Fibroblast of pulmonary artery (primary cell): ENCODE measurements around the gene RALA.

Source experiments
- DNase-seq: peaks from one replicate; pipeline ENCODE4 v3.0.0-alpha.2; 2010; ENCODE audit warnings: low read depth
- H3K4me3 ChIP-seq: replicated peaks from 2 replicates; pipeline ENCODE4 v1.5.1; 2011; ENCODE audit warnings: low read depth, mild to moderate bottlenecking, control low read depth, low read length, moderate library complexity
- CTCF ChIP-seq: IDR thresholded peaks from 2 replicates; pipeline ENCODE4 v1.5.1; 2011; ENCODE audit warnings: mild to moderate bottlenecking, control low read depth, low read length, inconsistent platforms; ENCODE audit errors: missing control alignments

Gene RALA

GRCh38 chr7:39620486-39620885 lies 2.9 kb upstream of the RALA start:
- no peak for TF ChIP-seq CTCF
- H3K4me3 ChIP-seq, result no peak overlapping the region
- no peak for DNase-seq

DNA sequence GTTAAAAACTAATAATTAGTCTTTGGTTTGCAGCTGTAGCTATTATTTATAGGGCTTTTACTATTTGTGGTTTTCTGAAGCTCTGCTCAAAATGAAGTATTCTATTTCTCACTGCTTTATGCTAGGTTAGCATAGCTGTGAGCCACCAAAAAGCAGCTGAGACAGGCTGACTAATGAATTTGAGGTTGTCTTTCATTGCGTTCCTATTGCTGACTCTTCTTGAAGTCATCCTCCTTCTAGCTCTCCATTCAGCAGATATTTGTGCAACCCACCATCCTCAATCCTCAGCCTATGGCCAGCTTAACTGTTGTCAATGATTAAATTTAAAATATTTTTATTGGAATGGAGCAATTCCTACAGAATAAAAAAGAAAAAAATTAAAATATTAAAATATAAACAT lies 2.1 kb upstream of the RALA start:
- no peak for TF ChIP-seq CTCF
- peak; percentile 68 for DNase-seq
- no peak overlapping the region for H3K4me3 ChIP-seq

DNA sequence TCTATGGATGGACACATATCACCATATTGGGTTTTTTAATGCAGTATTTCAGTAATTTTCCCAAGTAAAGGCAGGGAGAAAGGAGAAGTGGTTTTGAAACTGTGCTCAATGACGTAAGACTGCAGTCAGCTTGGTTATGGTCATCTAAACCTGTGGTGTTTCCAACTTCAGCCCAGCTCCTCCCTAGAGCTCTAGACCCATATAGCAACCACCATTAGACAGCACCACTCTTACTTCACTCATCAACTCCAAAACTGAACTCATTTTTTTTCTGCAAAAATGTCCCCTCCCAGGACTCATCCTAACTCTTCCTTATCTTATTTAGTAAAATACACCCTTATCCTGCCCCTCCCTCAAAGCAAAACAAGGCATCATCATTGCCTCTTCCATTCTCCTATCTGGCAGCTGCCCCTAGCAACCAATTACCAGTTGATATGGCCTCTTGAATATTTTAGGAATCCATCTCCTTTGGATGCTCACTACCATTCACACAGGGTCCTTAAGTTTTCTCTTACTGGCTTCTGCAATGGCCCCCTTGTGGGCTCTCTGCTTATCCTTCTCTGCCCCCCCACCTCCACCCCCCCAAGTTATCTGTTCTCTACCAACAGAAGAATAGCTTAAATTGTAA lies 1.5 kb upstream of the RALA start:
- no peak for TF ChIP-seq CTCF
- no peak for DNase-seq
- peak overlapping the region; percentile 99 for H3K4me3 ChIP-seq

- H3K4me3 ChIP-seq, result peak overlapping the region; percentile 99
Observed at GRCh38 chr7:39622609-39623008, 763 bp upstream of the RALA start.

DNA sequence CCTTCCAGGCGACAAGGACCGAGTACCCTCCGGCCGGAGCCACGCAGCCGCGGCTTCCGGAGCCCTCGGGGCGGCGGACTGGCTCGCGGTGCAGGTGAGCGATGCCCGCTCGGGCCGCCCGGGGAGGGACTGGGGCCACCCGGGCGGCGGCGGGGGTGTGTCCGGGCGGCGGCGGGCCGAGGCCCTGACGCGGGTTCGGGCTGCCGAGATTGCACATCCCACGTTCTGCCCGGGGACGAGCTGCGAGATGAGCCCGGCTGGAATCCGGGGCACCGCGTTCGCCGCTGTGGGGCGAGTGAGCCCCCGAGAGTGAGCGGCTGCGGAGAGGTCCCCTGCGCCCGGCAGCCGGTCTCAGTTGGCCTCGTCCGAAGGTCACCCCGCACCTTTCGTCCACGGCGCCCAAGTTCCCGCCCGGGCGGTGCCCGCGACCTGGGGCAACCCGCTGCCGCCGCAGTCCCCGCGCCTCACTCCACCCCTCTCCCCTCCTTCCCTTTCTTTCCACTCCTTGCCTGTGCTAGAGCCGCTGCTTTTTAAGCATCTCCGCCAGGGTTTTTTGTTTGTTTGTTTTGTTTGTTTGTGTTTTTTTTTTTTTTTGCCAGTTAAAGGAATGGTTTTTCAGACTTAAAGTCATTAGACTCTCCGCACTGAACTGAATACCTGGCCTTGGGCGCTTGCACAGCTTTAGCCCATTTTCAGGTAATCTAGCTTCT lies 515 bp downstream of the RALA start:
- DNase-seq, result no peak
- TF ChIP-seq CTCF, result no peak

More at GRCh38 chr7:39622609-39623008, 763 bp upstream of the RALA start:
- no peak for TF ChIP-seq CTCF
- no peak for DNase-seq

GRCh38 chr7:39624442-39624807 lies 1.1 kb downstream of the RALA start:
- peak; percentile 58 for DNase-seq
- peak overlapping the region; percentile 99 for H3K4me3 ChIP-seq
- TF ChIP-seq CTCF, result no peak

More for the DNA sequence above, 515 bp downstream of the RALA start:
- H3K4me3 ChIP-seq, result peak overlapping the region; percentile 99
